Measurements from ENCODE around the gene FLACC1. TPM values are rescaled to one million over a fixed set of nuclear protein-coding genes. Genes with fewer than 3 reads are reported as not detected.

Gene FLACC1
- total and polyA plus RNA-seq, 8 donors = 1.5 to 5.1 (median 3.1) TPM

- H3K36me3 ChIP-seq = peaks cover 0 to 70% of the 10 kb centered on the region in 2 donors
- H3K4me1 ChIP-seq = peaks cover 0 to 8% of the 10 kb centered on the region in 2 donors
- no peak for TF ChIP-seq CTCF (IDR thresholded peaks at IDR 0.05)
- H3K4me3 ChIP-seq = no peak overlapping the region
- no peak overlapping the region for H3K27ac ChIP-seq
- DNase-seq (no peak), ATAC-seq (no peak)
- H3K9me3 ChIP-seq = no peaks in the 10 kb centered on the region
- no peaks in the 10 kb centered on the region for H3K27me3 ChIP-seq
- intact Hi-C loops (cut with DNase I) = no loop called here
Observed at GRCh38 chr2:201279079-201279478, 78.1 kb downstream of the FLACC1 start.

GRCh38 chr2:201276511-201276910 is 80.6 kb downstream of the FLACC1 start:
- intact Hi-C loops (cut with DNase I) = no loop called here
- Histone ChIP-seq H3K9me3 (no peaks in the 10 kb centered on the region), H3K27ac (no peak overlapping the region), H3K4me1 (peaks cover 0 to 14% of the 10 kb centered on the region in 2 donors), H3K4me3 (no peak overlapping the region), H3K36me3 (peaks cover 0 to 96% of the 10 kb centered on the region in 2 donors), H3K27me3 (no peaks in the 10 kb centered on the region)
- TF ChIP-seq CTCF (IDR thresholded peaks at IDR 0.05) = no peak
- no peak for ATAC-seq
- DNase-seq = no peak

- Histone ChIP-seq H3K36me3 (peaks cover 0 to 95% of the 10 kb centered on the region in 2 donors), H3K4me3 (no peak overlapping the region), H3K27ac (no peak overlapping the region), H3K9me3 (no peaks in the 10 kb centered on the region), H3K4me1 (peaks cover 0 to 14% of the 10 kb centered on the region in 2 donors), H3K27me3 (no peaks in the 10 kb centered on the region)
- intact Hi-C loops (cut with DNase I) = no loop called here
- DNase-seq (no peak), ATAC-seq (no peak)
- TF ChIP-seq CTCF (IDR thresholded peaks at IDR 0.05) = no peak
Observed at GRCh38 chr2:201275990-201276389, 81.2 kb downstream of the FLACC1 start.

DNA sequence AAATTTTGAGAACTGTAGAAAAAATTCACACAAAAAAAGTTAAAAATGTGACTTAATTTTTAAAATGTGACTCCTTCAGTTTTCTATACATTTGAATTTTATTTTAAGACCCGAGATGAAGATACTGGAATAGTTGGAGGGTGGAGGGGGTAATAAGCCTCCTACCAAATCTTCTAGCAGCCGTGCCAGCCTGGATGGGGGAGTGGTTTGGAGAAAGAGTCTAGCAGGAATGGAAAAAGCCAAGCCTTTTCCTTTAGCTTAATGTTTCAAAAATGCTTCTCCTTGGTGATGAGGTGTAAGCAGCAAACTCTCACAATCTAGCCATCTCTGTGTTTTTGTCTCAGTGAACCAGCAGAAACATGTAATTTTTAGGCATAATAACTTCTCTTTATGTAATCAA is 82.1 kb downstream of the FLACC1 start:
- intact Hi-C loops (cut with DNase I) = no loop called here
- Histone ChIP-seq H3K36me3 (peaks cover 0 to 99% of the 10 kb centered on the region in 2 donors), H3K4me1 (peaks cover 0 to 11% of the 10 kb centered on the region in 2 donors), H3K27me3 (no peaks in the 10 kb centered on the region), H3K4me3 (no peak overlapping the region), H3K27ac (no peak overlapping the region), H3K9me3 (no peaks in the 10 kb centered on the region)
- DNase-seq (no peak), ATAC-seq (no peak)
- TF ChIP-seq CTCF (IDR thresholded peaks at IDR 0.05) = no peak

GRCh38 chr2:201273330-201273983 is 83.7 kb downstream of the FLACC1 start:
- DNase-seq (no peak), ATAC-seq (no peak)
- no peak for TF ChIP-seq CTCF (IDR thresholded peaks at IDR 0.05)
- Histone ChIP-seq H3K27me3 (no peaks in the 10 kb centered on the region), H3K27ac (no peak overlapping the region), H3K4me1 (peaks cover 0 to 6% of the 10 kb centered on the region in 2 donors), H3K9me3 (no peaks in the 10 kb centered on the region), H3K4me3 (no peak overlapping the region), H3K36me3 (peaks cover 0 to 96% of the 10 kb centered on the region in 2 donors)
- intact Hi-C loops (cut with DNase I) = no loop called here
